ENCODE data around the gene EML1. TPM values are rescaled to one million over a fixed set of nuclear protein-coding genes. Genes with fewer than 3 reads are reported as not detected.

EML1 gene, protein sequence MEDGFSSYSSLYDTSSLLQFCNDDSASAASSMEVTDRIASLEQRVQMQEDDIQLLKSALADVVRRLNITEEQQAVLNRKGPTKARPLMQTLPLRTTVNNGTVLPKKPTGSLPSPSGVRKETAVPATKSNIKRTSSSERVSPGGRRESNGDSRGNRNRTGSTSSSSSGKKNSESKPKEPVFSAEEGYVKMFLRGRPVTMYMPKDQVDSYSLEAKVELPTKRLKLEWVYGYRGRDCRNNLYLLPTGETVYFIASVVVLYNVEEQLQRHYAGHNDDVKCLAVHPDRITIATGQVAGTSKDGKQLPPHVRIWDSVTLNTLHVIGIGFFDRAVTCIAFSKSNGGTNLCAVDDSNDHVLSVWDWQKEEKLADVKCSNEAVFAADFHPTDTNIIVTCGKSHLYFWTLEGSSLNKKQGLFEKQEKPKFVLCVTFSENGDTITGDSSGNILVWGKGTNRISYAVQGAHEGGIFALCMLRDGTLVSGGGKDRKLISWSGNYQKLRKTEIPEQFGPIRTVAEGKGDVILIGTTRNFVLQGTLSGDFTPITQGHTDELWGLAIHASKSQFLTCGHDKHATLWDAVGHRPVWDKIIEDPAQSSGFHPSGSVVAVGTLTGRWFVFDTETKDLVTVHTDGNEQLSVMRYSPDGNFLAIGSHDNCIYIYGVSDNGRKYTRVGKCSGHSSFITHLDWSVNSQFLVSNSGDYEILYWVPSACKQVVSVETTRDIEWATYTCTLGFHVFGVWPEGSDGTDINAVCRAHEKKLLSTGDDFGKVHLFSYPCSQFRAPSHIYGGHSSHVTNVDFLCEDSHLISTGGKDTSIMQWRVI
- 9.7 and 11.8 TPM in 2 replicates for total RNA-seq (2014; rRNA removed; shearing (Covaris generic); ENCODE audit: low replicate concordance)

DNA sequence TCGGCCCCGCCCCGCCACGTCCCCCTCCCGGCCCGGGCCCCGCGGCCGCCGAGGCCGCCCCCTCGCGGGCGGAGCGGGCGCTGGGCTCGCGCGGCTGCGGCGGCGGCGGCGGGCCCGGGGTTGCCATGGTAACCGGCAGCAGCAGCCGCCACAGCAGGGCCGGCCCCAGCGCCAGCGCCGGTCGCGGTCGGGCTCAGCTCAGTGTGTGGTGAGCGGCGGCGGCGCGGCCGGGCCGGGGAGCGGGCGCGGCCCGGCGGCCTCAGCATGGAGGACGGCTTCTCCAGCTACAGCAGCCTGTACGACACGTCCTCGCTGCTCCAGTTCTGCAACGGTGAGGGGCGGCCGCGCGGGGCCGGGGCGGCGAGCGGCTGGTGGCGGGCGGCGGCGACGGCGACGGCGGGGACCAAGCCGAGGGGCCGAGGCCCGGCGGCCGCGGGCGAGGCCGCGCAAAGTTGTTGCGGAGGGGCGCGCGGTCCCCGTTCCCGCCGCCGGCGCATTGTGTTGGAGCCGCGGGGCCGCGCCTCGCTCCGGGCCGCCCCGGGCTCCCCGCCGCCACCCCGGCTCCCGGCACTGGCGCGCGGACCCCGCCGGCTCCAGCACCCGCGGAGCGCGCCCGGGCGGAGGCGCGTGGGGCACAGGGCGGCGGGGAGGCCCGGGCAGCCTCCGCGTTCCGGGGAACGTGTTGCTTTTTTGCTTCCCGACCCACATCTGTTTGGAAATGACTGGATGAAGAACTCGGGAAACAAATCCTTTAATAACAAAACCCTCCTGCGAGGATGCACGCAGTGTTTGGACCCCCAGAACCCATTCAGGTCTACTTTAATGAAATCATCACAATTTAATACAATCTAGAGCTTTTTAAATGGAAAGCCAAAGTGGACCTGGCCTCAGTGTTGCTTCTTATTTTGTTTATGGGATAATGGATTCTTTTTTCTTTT lies at the start of gene EML1:
EML1 (plus strand) TSS at position 201 of the 938 bp plus-strand sequence; CDS start at position 265, 64 bp downstream.
- Histone ChIP-seq H3K36me3 (no peaks in the 10 kb centered on the region), H3K9me3 (no peaks in the 10 kb centered on the region), H3K4me3 (peak within 1 kb of the TSS; percentile 59), H3K27me3 (no peaks in the 10 kb centered on the region)
- peak; percentile 83 for DNase-seq

DNA sequence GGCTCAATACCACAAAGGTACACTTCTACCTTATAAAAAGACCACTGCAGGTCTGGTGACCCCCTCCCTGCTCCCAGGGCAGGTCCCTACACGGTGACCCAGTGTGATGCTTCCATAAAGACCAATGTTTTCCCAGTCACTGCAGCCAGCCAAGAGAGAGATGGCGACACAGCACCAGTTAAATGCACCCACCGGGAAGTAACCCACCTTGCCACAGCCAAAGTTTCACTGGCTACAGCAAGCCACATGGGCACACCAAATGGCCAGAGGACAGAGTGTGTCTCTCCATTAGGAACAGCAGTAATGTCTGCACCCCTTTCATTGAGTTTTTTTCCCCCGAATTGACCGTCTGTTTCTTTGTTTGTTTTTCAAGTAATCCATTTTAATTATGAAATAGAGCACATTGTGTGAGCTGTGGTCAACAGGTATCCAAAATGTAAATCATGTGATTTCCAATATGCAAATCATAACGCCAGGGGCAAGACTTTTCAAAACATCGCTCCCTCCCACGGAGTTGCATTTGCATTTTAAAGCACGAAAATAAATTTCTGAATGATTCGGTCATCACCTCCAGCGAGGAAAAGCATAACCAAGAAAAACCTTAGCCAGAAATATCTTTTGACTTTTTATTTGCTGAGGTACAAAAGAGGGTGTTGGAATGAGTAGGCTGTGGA lies 48.9 kb upstream of the EML1 start:
- no peak for DNase-seq
- no peaks in the 10 kb centered on the region for H3K36me3 ChIP-seq
- H3K9me3 ChIP-seq = no peaks in the 10 kb centered on the region
- no peak overlapping the region for H3K4me3 ChIP-seq
- no peaks in the 10 kb centered on the region for H3K27me3 ChIP-seq

DNA sequence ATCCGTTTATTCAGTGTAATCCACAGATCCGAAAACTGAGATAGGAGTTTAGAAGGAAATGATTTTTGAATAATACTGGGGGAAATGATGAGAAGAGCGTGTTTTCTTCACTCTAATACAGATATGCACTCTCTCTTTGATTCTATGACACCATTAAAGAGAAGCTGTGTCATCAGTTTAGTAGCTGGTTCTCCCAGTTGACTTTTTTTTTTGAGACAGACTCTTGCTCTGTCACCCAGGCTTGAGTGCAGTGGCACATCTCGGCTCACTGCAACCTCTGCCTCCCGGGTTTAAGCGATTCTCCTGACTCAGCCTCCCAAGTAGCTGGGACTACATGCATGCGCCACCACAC lies 48.4 kb upstream of the EML1 start:
- DNase-seq = no peak
- H3K36me3 ChIP-seq = no peaks in the 10 kb centered on the region
- H3K4me3 ChIP-seq = no peak overlapping the region
- H3K27me3 ChIP-seq = no peaks in the 10 kb centered on the region
- H3K9me3 ChIP-seq = no peaks in the 10 kb centered on the region

DNA sequence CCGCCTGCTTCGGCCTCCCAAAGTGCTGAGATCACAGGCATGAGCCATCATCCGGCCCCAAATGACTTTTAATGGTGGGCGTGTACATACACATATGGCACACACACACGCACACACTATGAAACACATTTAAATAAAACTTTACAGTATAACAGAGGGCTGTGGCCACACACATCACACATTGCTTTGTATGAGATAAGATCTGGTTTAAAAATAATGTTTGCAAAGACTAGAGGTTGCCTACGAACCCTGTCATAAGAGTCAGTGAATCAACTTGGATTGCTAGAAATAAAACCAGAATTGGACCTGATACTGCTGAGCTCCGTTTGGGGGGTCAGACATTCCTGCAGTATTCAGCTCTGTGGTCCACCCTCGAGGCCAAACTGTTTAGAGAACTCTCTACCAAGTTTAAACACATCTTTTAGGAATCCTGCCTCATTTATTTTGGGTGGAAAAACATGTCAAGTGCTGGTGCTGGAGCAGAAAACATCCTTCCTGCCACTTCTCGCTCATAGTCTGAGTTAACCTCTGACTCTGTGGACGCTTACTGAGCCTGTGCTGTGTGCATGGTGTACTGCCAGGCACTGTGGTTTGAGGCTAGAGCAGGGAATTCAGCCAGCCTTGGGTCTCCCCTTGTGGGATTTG lies 47.8 kb upstream of the EML1 start:
- Histone ChIP-seq H3K36me3 (no peaks in the 10 kb centered on the region), H3K9me3 (no peaks in the 10 kb centered on the region), H3K27me3 (no peaks in the 10 kb centered on the region), H3K4me3 (no peak overlapping the region)
- no peak for DNase-seq

DNA sequence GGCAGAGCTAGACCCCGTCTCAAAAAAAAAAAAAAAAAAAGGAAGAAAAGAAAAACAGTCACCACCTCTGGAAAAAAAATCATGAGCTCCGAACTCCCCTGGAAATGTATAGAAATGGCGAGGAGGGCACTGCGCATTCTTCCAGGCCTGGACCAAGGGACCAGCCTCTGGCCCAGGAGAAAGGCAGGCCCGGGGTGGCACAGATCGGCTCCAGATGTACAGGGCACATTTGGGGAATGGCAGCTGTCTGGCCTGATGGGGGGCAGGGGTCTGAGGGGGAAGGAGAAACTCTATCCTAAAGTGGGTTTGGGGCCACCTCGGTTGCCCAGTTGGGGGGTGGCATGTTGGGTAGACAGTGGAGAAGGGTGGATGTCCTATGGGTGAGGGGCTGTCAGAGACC lies 46.0 kb upstream of the EML1 start:
- no peaks in the 10 kb centered on the region for H3K27me3 ChIP-seq
- no peak overlapping the region for H3K4me3 ChIP-seq
- H3K9me3 ChIP-seq = no peaks in the 10 kb centered on the region
- H3K36me3 ChIP-seq = no peaks in the 10 kb centered on the region
- no peak for DNase-seq

DNA sequence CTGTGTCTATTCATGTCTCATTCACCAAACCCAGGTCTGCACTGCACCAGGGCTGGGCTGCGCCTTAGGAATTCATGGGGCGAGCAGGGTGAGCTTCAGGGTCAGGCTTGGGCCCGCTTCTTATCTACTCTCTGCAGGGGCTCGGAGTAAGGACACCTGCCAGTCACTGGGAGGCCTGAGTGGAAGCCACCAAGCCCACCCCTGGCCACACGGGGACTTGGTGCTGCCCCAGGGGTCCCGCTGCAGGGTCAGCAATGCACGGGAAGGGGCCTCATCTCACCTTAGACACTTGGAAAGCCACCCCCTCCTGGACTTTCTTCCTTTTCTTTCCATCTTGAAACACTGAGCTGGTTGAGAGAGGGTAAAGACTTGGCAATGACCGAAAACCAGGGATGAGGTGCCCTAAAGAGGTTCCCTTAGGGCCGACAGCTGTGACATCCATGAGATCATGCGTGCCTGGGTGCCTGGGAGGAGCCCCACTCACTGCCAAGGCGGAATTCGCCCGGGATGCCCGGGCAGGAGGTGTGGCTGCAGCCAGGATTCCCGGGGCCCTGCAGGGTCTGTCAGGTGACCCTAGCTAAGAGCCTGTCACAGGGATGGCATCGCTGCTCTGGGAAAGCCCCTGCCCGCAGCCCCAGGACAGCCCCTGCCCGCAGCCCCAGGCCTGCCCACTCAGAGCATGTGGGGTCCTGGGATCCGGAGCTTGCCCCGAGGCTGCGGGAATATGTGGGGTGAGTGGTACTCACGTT lies 45.5 kb upstream of the EML1 start:
- no peaks in the 10 kb centered on the region for H3K9me3 ChIP-seq
- no peak for DNase-seq
- H3K4me3 ChIP-seq = no peak overlapping the region
- H3K36me3 ChIP-seq = no peaks in the 10 kb centered on the region
- no peaks in the 10 kb centered on the region for H3K27me3 ChIP-seq

DNA sequence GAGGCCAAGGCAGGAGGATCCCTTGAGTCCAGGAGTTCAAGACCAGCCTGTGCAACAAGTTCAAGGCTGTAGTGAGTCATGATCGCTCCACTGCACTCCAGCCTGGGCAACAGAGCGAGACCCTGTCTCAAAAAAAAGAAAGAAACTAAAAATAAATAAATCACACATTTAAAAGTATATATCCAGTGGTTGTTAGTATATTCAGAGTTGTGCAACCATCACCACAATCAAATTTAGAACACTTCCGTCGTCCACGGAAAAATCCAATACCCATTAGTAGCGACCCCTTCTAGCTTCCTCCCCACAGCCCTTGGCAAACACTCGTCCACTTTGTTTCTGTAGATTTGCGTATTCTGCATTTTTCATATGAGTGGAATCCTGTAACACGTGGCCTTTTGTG lies 44.7 kb upstream of the EML1 start:
- Histone ChIP-seq H3K4me3 (no peak overlapping the region), H3K36me3 (no peaks in the 10 kb centered on the region), H3K9me3 (no peaks in the 10 kb centered on the region), H3K27me3 (no peaks in the 10 kb centered on the region)
- DNase-seq = no peak

DNA sequence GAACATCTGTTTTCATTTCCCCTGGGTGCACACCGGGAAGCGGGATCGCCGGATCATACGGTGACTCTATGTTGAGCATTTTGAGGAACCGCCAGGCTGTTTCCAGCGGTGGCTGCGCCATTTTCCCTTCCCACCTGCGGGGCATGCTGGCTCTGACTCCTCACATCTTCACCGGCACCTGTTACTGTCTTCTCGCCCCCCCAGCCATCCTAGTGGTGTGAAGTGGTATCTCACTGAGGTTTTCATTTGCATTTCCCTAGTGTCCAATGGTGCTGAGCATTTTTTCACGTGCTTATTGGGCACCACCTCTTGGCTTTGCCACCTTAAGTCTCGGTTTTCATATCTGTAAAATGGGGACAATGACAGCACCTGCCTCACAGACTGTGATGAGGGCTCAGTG lies 44.1 kb upstream of the EML1 start:
- no peaks in the 10 kb centered on the region for H3K27me3 ChIP-seq
- no peak overlapping the region for H3K4me3 ChIP-seq
- no peak for DNase-seq
- no peaks in the 10 kb centered on the region for H3K36me3 ChIP-seq
- H3K9me3 ChIP-seq = no peaks in the 10 kb centered on the region

DNA sequence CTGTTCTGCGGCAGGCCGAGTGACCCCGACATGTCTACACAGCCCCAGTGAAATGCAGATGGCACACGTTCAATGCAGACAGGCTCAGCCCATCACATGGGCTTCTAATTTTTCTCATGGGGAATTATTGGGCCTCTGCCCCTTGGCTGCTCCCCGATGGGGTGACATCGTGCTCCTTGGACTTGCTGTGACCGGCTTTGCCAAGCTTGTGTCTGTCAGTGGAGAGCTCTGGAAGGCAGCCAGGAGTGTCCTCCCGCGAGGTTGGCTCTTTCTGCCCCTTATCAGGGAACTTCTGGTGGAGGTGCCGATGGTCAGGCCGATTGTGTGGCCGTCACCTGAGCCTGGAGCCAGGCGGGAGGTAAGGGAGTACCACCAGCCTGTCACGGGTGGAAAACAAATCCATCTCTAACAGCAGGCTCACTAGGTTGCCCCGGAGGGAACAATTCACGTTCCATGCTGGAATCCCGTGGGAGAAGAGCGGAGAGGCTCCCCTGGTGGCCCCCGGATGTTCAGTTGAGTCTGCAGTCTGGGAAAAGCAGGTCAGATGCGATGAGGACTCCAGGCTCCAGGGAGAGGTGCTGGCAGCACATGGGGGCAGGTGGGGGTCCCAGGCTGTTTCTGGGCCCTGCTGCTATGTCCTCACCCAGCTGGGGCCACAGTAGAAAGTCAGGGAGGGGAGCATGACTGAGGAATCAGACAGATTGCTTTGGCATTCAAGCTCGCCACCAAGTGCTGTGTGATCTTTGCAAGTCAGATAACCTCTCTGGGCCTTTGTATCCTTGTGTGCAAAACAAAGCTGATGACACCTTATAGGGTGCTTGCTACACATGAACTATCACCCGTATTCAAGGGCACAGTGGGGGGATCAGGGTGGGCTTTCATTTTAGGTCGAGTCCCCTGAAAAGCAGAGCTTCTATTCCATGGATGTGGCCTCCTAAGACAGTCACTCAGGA lies 43.2 kb upstream of the EML1 start:
- Histone ChIP-seq H3K36me3 (no peaks in the 10 kb centered on the region), H3K9me3 (no peaks in the 10 kb centered on the region), H3K4me3 (no peak overlapping the region), H3K27me3 (no peaks in the 10 kb centered on the region)
- DNase-seq = no peak

DNA sequence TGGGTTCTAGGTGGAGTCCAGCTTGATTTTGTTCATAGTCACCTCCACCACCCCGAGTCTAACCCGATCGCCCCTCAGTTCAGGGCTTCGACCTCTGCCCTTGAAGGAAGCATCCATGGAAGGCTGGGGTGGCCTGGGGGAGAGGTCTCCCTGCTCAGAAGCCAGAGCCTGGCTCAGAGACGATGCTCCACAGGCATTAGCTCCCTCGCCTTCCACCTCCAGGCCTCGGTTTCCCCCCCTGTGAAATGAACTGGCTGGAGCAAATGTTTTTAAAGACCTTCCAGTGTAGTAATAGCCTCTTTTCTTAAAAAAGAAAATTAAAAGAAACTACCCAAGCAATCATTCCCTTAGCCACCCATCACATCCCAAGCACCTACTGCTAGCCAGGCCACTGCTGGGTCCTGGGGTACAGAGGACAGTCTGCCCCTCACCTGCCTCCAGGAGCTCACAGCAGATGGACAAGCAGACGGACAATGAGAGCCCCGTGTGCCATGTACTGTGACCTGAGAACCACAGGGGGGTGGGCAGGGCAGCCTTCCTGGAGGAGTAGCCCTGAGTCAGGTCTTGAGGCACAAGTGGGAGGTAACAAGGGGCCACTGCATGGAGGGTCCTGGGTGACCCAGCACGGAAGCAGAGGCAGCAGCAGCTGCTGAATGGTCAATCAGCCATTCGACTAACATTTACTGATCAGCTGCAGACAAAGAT lies 42.3 kb upstream of the EML1 start:
- Histone ChIP-seq H3K4me3 (no peak overlapping the region), H3K36me3 (no peaks in the 10 kb centered on the region), H3K27me3 (no peaks in the 10 kb centered on the region), H3K9me3 (no peaks in the 10 kb centered on the region)
- DNase-seq = no peak

DNA sequence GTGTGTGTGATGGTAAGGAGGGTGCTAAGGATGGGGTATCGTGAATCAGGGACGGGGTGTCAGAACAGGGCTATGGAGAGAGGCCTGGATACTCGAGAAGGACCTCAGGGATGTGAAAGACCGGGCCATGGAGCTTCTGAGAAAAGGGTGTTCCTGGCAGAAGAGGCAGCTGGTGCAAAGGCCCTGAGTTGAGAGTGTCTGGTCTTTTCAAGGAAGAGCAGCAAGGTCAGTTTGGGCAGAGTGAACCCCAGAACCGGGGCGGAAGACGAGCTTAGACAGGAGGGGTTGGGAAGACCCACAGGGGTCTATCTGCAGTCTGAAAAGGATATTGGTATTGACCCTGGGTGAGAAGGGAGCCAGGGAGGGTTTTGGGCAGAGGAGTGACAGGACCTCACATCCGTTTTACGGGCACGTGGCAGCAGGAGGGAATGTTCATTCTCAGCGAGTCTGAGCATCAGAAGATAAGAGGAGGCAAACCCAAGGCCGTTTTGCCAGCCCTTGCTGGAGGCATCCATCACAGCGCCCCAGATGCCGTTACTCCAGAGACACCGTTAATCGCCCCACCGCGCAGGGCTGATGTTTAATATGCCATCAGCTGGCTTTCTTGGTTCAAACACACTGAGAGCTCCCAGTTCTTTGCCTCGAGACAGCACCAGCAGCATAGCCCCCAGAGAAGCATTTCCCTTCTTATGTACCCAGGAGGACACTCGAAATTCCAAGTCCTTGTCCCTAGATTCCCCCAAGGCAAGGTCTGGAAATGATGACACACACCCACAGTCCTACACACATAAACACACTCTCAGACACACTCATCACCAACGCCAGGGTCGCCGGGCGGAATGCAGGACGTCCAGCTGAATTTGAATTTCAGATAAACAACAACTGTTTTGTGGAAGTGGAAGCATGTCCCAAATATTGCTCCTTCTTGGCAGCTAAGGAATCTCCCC lies 41.4 kb upstream of the EML1 start:
- no peak for DNase-seq
- no peak overlapping the region for H3K4me3 ChIP-seq
- no peaks in the 10 kb centered on the region for H3K36me3 ChIP-seq
- no peaks in the 10 kb centered on the region for H3K9me3 ChIP-seq
- no peaks in the 10 kb centered on the region for H3K27me3 ChIP-seq

DNA sequence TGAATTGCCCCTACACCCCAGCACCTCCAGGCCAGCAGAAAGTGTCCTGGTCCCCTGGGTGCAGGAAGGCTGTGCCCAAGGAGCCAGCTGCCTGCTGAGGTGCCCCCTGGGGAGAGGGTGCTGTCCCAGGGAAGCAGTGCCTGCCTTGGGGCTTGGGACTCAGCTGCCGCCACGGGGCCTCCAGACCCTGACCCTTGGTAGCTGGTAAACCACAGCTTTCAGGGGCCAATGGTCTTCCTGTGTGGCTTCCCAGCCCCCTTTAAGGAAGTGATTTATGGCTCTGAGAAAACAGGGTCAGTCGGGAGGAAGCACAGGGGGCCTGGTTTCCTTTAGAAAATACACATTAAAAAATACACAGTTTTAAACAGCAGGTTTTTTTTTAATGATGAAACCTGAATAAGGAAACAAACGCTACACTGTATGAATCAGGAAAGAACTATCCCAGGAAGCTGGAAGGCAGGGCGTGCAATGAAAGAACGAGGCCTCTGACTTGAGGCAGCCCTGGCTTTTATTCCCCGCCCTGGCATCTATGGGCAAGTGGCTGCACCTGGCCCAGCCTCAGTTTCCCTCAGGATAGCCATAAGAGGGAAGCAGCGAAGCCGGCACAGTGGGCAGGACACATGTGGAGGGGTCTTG lies 40.6 kb upstream of the EML1 start:
- no peaks in the 10 kb centered on the region for H3K36me3 ChIP-seq
- no peak overlapping the region for H3K4me3 ChIP-seq
- H3K27me3 ChIP-seq = no peaks in the 10 kb centered on the region
- no peaks in the 10 kb centered on the region for H3K9me3 ChIP-seq
- DNase-seq = no peak
